GM18502 (cell line): Measurements from ENCODE around the gene GPR143.
"Not testable (repeated sequence)": the region's sequence is repeated elsewhere in the genome, so short reads cannot be mapped to it uniquely, and the experiment has no call there.

Experiments used
- ATAC-seq: cut with Tn5 transposase; IDR thresholded peaks from one replicate; pipeline ENCODE4 v1.9.1; 2021; ENCODE audit warnings: mild to moderate bottlenecking; ENCODE audit not compliant: unreplicated experiment, poor library complexity

The GPR143 gene

GRCh38 chrX:9770319-9770718 lies 4.7 kb upstream of the GPR143 start:
- ATAC-seq = no peak

- not testable (repeated sequence) for ATAC-seq
Observed at GRCh38 chrX:9768321-9768839, 2.7 kb upstream of the GPR143 start.

DNA sequence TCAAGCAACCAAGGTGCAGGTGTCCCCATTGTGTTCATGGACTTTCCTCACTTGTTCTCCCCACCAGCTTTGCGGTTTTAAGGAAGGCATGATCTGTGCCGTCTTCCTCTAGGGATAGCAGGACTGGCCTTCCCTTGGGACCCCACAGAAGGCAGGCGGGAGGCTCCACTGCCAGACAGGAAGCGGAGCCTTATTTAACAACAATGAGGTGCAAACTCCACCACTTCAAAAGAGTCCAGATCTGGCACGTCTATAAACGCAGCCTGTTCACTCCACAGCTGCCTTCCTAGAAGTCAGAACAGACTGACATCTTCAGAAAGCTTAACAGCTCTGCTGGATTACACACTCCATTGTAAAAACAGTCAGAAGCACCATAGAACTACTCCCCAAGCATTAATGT lies 1.7 kb upstream of the GPR143 start:
- no peak for ATAC-seq

GRCh38 chrX:9765072-9765736 lies 443 bp downstream of the GPR143 start:
- ATAC-seq = no peak

- ATAC-seq = no peak
Observed at GRCh38 chrX:9759337-9759736, 6.3 kb downstream of the GPR143 start.

GRCh38 chrX:9758021-9758638 lies 7.5 kb downstream of the GPR143 start:
- ATAC-seq = no peak

GRCh38 chrX:9757366-9757765 lies 8.3 kb downstream of the GPR143 start:
- ATAC-seq = no peak

- no peak for ATAC-seq
Observed at GRCh38 chrX:9749146-9749692, 16.4 kb downstream of the GPR143 start.

DNA sequence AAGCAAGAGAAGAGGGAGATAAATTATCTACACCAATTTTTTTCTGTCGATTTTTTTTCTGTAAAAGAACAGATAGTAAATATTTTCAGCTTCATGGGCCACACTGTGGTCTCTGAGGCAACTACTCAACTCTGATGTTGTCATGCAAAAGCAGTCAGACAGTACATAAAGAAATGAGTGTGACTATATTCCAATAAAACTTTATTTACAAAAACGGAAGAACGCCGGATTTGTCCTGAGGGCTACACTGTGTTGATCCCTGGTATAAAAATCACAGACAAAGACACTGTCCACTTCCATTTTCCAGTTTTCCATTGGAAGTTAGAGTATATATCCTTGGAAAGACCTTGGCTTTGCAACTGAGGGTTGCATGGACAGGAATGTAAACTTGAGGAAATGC lies 18.0 kb downstream of the GPR143 start:
- no peak for ATAC-seq

GRCh38 chrX:9746148-9746888 lies 19.3 kb downstream of the GPR143 start:
- ATAC-seq = no peak

GRCh38 chrX:9745417-9746115 lies 20.1 kb downstream of the GPR143 start:
- ATAC-seq = no peak

- no peak for ATAC-seq
Observed at GRCh38 chrX:9739130-9739529, 26.5 kb downstream of the GPR143 start.

- no peak for ATAC-seq
Observed at GRCh38 chrX:9738151-9738550, 27.5 kb downstream of the GPR143 start.

DNA sequence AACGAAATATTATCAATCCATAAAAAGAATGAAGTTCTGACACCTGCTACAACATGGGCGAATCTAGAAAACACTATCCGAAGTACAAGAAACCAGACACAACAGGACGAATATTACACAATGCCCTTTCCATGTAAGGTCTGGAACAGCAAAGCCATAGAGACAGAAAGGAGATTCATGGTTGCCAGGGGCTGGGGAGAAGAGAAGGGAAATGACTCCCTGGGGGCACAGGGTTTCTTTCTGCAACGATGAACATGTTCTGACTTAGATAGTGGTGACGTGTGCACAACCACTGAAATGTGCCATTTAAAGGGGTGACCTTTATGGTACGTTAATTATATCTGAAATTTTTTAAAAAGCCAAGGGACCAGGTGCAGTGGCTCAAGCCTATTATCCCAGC lies 28.3 kb downstream of the GPR143 start:
- no peak for ATAC-seq

- ATAC-seq = peak; percentile 66
Observed at GRCh38 chrX:9730752-9731151, 34.9 kb downstream of the GPR143 start.

DNA sequence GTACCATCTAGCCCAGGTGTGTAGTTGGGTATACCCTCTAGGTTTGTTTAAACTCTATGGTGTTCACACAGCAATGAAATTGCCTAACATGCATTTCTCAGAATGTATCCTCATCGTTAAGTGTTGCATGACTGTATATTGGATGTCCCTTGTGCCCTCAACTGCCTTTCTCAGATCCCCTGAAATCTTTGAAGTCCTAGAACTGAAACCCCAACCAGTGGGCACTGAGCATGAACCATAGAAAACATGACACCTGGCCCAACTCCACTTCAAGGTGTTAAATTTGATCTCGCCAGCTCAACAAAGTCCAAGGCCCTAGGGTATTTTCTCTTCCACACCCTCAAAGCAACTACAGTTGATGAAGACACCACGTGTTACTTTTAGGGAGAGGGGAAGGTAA lies 35.6 kb downstream of the GPR143 start:
- ATAC-seq = no peak

DNA sequence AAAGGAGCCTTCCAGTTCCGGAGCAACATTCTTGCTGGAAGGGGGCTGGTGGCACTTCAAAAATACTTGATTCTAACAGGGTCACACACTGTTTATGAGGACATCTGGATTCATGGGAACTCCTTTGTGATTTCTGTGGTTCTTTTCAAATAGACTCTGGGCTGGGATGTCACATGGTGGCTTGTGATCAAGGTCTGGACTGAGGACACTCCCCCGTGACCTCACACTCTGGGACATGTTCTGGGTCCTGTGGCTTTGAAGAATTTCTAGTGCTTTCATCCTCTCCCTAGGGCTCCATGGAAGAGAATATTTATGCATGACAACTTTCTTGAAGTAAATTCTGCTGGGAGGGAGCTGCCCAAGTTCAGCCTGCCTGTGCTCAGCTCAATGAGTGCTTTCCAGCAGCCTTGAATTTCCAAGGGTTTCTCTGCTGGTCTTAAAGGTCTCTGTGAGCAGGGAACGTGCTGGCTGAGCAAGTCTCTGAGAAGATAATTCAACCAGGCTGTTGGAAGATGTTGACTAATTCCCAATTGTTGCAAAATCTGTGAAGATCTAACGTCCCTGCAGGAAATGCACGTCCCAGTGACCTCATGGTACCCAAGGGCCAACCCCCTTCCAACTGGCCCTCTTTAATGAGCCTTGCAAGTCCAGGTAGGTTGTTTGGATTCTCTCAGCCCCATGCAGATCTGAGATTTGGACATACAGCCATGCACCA lies 36.3 kb downstream of the GPR143 start:
- ATAC-seq = no peak

- no peak for ATAC-seq
Observed at GRCh38 chrX:9728261-9728660, 37.4 kb downstream of the GPR143 start.

- ATAC-seq = no peak
Observed at GRCh38 chrX:9724711-9725110, 40.9 kb downstream of the GPR143 start.

DNA sequence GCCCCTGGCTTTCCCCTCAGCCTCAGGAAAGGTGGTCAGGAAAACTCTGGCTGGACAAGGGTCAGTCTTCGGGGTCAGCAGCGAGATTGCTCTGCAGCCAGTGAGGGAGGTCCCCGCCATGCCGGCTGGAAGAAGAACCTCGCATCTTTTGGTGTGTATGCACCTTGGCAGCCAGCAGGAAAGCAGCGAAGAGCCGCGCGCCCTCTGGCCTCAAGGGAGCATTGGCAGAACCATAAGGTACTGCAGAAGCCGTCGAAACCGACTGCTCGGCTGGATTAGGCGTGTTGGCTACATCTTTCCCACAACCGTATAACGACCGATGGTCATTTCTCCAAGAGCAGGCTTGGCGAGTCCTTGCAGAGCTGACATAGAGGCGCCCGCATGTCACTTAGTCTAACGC lies 48.3 kb downstream of the GPR143 start:
- ATAC-seq = no peak
